Endothelial cell of hepatic sinusoid (primary cell): Measurements from ENCODE around the gene GJC3.
"Not testable (repeated sequence)": the region's sequence is repeated elsewhere in the genome, so short reads cannot be mapped to it uniquely, and the experiment has no call there.

ENCODE experiments used
- in situ Hi-C: cut with HindIII; loops from 2 replicates; pipeline ENCODE4 v1.10.0; 2017; ENCODE audit warnings: low sequenced_read_pairs

GJC3 gene

GRCh38 chr7:99928994-99929729 lies at the start of gene GJC3:
GJC3 (minus strand) TSS chr7:99929620; CDS start chr7:99929620, 0 bp downstream.
- in situ Hi-C loops = no loop called here

- in situ Hi-C loops = no loop called here
Measured at GRCh38 chr7:99976626-99977025, 47.2 kb upstream of the GJC3 start.

GRCh38 chr7:99975782-99976521 lies 46.5 kb upstream of the GJC3 start, which contains the start of gene AZGP1:
AZGP1 (minus strand) TSS chr7:99976031; CDS start chr7:99976020, 11 bp downstream.
- in situ Hi-C loops = no loop called here

- in situ Hi-C loops = no loop called here
Measured at GRCh38 chr7:99974681-99975080, 45.3 kb upstream of the GJC3 start.

GRCh38 chr7:99973817-99974216 lies 44.4 kb upstream of the GJC3 start:
- in situ Hi-C loops = not testable (repeated sequence)

- in situ Hi-C loops = no loop called here
Measured at GRCh38 chr7:99971242-99971641, 41.8 kb upstream of the GJC3 start.

GRCh38 chr7:99969813-99970212 lies 40.4 kb upstream of the GJC3 start:
- in situ Hi-C loops = not testable (repeated sequence)

- in situ Hi-C loops = no loop called here
Measured at GRCh38 chr7:99969298-99969697, 39.9 kb upstream of the GJC3 start.

GRCh38 chr7:99958564-99959227 lies 29.3 kb upstream of the GJC3 start:
- in situ Hi-C loops = no loop called here

- in situ Hi-C loops = no loop called here
Measured at GRCh38 chr7:99955247-99955646, 25.8 kb upstream of the GJC3 start.

- in situ Hi-C loops = loop anchor here (5.0 kb wide), 1 partner anchor 43 kb away; no protein-coding TSS in a partner anchor
Measured at GRCh38 chr7:99954643-99955042, 25.2 kb upstream of the GJC3 start.

GRCh38 chr7:99953649-99954048 lies 24.2 kb upstream of the GJC3 start:
- in situ Hi-C loops = loop anchor here (5.0 kb wide), 1 partner anchor 44 kb away; no protein-coding TSS in a partner anchor

- in situ Hi-C loops = loop anchor here (5.0 kb wide), 1 partner anchor 45 kb away; no protein-coding TSS in a partner anchor
Measured at GRCh38 chr7:99952649-99953048, 23.2 kb upstream of the GJC3 start.

- in situ Hi-C loops = loop anchor here (5.0 kb wide), 1 partner anchor 46 kb away; no protein-coding TSS in a partner anchor
Measured at GRCh38 chr7:99950819-99951218, 21.4 kb upstream of the GJC3 start.

- in situ Hi-C loops = loop anchor here (5.0 kb wide), 1 partner anchor 48 kb away; no protein-coding TSS in a partner anchor
Measured at GRCh38 chr7:99949645-99950228, 20.3 kb upstream of the GJC3 start.

- in situ Hi-C loops = no loop called here
Measured at GRCh38 chr7:99947608-99948007, 18.2 kb upstream of the GJC3 start.

GRCh38 chr7:99944497-99945070 lies 15.2 kb upstream of the GJC3 start:
- in situ Hi-C loops = no loop called here

- in situ Hi-C loops = no loop called here
Measured at GRCh38 chr7:99943641-99944496, 14.4 kb upstream of the GJC3 start.

- in situ Hi-C loops = loop anchor here (10.0 kb wide), 1 partner anchor 57 kb away; no protein-coding TSS in a partner anchor
Measured at GRCh38 chr7:99938296-99938695, 8.9 kb upstream of the GJC3 start.
